NT2/D1 (cell line): Measurements from ENCODE around the gene EEF2.
A peak's percentile ranks its signal among the peaks of the same experiment; 100 is the strongest.
"Not testable (repeated sequence)": the region's sequence is repeated elsewhere in the genome, so short reads cannot be mapped to it uniquely, and the experiment has no call there.

Experiments used
- DNase-seq: peaks from one replicate; pipeline ENCODE4 v3.0.0-alpha.2; 2011; ENCODE audit warnings: low read depth, low spot score
- H3K27me3 ChIP-seq: 2 replicates; pipeline ENCODE4 v1.6.0; 2011; ENCODE audit warnings: mild to moderate bottlenecking; ENCODE audit not compliant: insufficient read length, insufficient read depth
- H3K36me3 ChIP-seq: 2 replicates; pipeline ENCODE4 v1.6.1; 2011; ENCODE audit warnings: mild to moderate bottlenecking, low read length, mixed read lengths; ENCODE audit not compliant: insufficient read depth, insufficient read length
- H3K4me1 ChIP-seq: 2 replicates; pipeline ENCODE4 v1.5.1; 2011; ENCODE audit not compliant: insufficient read depth, insufficient read length
- H3K4me3 ChIP-seq: 2 replicates; pipeline ENCODE4 v1.5.1; 2011; ENCODE audit warnings: low read depth; ENCODE audit not compliant: insufficient read length
- H3K9ac ChIP-seq: 2 replicates; pipeline ENCODE4 v1.6.0; 2011; ENCODE audit warnings: low read depth; ENCODE audit not compliant: insufficient read length
- H3K9me3 ChIP-seq: 2 replicates; pipeline ENCODE4 v1.5.1; 2011; ENCODE audit warnings: mild to moderate bottlenecking, low read length; ENCODE audit not compliant: insufficient read depth
- SUZ12 ChIP-seq: IDR thresholded peaks from 2 replicates; pipeline ENCODE4 v1.6.1; 2011; ENCODE audit not compliant: insufficient read length, insufficient read depth; ENCODE audit errors: extremely low read depth
- YY1 ChIP-seq: IDR thresholded peaks from 2 replicates; pipeline ENCODE4 v1.6.1; 2011; ENCODE audit not compliant: insufficient read length, insufficient read depth
- ZNF274 ChIP-seq: IDR thresholded peaks from 2 replicates; pipeline ENCODE4 v1.6.1; 2011; ENCODE audit warnings: mild to moderate bottlenecking, low read depth, low read length

EEF2 gene

DNA sequence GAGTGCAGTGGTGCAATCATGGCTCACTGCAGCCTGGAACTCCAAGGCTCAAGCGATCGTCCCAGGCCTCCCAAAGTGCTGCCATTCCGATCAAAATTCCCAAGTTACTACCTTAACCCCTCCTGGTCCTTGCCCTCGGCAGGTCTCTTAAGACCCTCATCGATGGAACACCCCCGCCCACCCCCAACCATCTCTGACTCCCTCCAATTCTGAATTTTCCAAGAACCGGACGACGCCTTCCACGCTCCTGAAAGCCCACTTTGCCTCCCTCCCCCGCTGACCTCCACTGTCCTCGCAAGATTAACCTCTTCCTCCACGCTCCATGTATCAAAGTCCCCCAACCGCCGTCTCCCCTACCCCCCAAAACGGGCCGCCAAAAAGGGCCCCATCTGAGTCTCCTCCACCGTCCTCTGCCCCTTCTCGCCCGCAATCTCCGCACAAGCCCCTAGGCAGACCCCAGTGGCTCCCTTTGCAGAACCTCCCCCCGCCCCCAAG, 14.9 kb downstream of the EEF2 start:
- peaks cover 43% of the 10 kb centered on the region for H3K36me3 ChIP-seq
- H3K4me3 ChIP-seq: peak overlapping the region; percentile 91
- no peaks in the 10 kb centered on the region for H3K27me3 ChIP-seq
- H3K4me1 ChIP-seq: peaks cover 17% of the 10 kb centered on the region
- DNase-seq: no peak
- TF ChIP-seq ZNF274 (no peak), SUZ12 (no peak), YY1 (no peak)
- peak overlapping the region; percentile 94 for H3K9ac ChIP-seq
- no peaks in the 10 kb centered on the region for H3K9me3 ChIP-seq

DNA sequence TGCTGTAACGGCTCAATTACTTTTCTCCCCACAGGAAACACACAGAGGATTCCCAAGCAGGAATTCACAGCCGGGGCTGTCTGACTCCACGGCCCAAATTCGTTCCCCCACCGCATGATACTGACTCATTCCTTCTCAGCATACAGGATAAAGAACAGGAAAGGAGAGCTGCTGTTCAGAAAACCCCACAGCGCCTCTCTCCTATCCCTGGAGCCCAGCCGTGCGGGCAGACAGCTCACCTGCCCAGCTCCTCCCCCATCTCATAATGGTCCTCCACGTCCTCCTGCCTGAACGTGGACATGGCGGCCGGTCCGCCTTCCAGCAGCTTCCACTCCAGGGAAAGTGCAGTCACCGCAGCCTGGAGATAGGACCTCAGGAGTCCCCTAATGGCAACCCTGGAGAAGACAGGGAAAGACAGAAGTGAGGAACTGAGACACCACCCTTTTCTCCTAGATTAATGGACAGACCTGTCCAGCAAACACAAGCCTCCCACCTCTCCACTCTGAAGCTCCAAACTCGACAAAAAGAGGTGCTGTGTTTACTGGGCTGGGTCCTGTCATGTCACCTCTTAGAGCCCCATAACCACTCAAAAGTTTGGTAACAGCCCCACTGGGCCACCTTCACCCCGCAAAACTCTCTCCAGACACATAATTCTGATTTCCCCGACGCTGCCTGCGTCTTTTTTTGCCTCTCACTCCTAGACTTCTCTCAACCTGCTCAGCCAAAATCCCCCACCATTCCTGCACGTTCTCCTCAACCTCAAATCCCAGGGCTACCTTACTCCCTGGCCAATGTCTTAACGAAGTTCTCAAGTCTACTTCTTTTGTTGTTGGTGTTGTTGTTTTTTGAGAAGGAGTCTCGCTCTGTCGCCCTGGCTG, 15.6 kb downstream of the EEF2 start:
- DNase-seq: peak; percentile 39
- peaks cover 46% of the 10 kb centered on the region for H3K36me3 ChIP-seq
- peaks cover 20% of the 10 kb centered on the region for H3K4me1 ChIP-seq
- TF ChIP-seq YY1 (no peak), ZNF274 (no peak), SUZ12 (no peak)
- H3K4me3 ChIP-seq: peak overlapping the region; percentile 91
- no peaks in the 10 kb centered on the region for H3K9me3 ChIP-seq
- H3K9ac ChIP-seq: peak overlapping the region; percentile 94
- no peaks in the 10 kb centered on the region for H3K27me3 ChIP-seq

DNA sequence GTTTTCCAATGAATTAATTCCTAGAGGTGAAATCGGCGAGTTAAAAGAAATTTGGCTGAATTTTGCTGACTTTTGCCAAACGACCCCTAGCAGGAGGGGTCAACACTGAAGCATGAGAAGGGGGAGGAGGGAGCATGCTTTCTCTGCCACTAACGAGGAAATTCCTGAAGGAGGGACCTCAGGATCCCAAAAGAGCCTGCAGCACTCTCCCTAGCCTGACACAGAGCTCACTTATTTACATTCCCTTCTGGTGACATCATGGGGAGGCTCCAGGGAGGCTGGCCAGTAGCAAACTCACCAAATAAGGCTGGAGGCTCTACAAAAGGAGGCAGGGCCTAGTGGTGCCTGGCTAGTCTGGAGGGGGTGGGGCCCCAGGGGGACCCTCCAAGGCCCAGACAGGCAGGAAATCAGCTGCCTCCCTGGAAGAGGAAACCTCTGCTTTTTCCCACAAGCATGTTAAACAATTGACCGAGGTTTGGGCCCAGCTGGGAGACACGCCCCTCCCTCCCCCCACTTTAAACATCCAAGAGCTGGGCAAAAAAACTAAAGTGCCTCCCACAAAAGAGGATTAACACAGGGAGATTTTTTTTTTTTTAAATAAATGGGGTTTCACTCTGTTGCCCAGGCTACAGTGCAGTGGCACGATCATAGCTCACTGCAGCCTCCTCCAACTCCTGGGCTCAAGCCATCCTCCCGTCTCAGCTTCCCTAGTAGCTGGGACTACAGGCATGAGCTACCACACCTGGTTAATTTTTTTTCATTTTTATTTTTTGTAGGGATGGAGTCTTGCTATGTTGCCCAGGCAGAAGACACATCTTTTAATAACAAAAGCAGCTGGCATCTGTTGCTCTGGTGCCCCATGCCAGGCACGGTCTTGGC, 16.5 kb downstream of the EEF2 start:
- no peak for TF ChIP-seq SUZ12
- no peak for TF ChIP-seq ZNF274
- no peak for TF ChIP-seq YY1
- Histone ChIP-seq H3K36me3 (peaks cover 54% of the 10 kb centered on the region), H3K4me3 (peak overlapping the region; percentile 91), H3K9me3 (no peaks in the 10 kb centered on the region), H3K4me1 (peaks cover 20% of the 10 kb centered on the region), H3K9ac (peak overlapping the region; percentile 94), H3K27me3 (no peaks in the 10 kb centered on the region)
- peak; percentile 99 for DNase-seq

DNA sequence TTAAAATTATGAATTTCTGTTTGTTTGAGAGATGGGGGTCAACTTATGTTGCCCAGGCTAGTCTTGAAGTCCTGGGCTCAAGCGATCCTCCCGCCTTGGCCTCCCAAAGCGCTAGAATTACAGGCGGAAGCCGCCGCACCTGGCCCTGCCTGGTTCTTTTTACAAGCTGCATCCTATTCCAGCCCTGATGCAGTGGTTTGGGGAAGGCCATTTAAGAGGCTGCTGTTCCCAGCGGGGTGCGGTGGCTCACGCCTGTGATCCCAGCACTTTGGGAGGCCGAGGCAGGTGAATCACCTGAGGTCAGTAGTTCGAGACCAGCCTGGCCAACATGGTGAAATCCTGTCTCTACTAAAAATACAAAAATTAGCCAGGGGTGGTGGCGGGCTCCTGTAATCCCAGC, 17.3 kb downstream of the EEF2 start:
- H3K9ac ChIP-seq, DNase-seq, H3K4me3 ChIP-seq, H3K27me3 ChIP-seq, H3K9me3 ChIP-seq: not testable (repeated sequence)
- H3K4me1 ChIP-seq: peaks cover 20% of the 10 kb centered on the region
- H3K36me3 ChIP-seq: peaks cover 62% of the 10 kb centered on the region

DNA sequence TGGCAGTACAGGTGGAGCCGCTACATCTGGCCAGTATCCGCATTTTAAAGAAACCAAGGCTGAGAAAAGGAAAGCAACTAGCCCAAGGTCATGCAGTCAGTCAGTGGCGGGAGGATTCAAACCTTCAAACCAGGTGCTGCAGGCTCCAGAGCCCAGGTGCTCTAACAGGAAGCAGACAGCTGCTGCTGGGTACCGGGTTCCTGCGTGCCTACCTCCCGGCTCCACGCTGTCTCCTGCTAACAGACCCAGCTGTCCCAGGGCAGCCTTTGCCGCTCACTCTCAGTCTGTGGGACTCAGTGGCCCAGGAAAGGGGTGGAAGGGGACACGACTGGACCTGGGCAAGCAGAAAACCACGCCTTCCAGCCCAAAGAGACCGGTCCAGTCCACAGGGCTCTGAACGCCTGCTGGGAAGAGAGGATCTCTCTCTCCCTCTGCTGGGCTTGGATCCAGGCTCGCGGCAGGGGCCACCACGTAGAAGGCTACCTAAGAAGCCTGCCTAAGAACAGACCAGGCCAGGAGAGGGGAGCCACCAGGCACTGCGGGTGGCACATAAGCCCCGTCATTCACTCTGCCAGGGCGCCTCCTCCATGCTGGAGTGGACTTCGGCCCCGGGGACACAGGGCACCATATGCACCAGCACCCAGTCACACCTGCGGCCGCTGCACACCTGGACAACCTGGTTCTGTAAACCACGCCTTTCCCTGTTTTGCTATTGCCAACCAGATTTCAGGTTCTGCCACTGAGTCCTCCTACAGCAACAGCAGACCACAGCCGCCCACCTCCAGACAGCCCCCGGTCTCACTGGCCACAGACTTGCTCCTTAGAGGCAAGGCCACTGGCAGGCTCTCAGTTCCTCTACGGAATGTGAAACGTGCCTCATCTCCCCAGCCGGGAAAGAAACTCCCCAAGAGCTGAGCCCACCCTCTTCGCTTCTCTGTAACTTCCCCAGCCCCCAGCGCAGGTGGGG, 18.9 kb downstream of the EEF2 start:
- Histone ChIP-seq H3K36me3 (peaks cover 75% of the 10 kb centered on the region), H3K4me1 (peaks cover 20% of the 10 kb centered on the region), H3K9me3 (no peaks in the 10 kb centered on the region), H3K4me3 (no peak overlapping the region), H3K9ac (peak overlapping the region; percentile 61), H3K27me3 (no peaks in the 10 kb centered on the region)
- TF ChIP-seq SUZ12: no peak
- no peak for DNase-seq

DNA sequence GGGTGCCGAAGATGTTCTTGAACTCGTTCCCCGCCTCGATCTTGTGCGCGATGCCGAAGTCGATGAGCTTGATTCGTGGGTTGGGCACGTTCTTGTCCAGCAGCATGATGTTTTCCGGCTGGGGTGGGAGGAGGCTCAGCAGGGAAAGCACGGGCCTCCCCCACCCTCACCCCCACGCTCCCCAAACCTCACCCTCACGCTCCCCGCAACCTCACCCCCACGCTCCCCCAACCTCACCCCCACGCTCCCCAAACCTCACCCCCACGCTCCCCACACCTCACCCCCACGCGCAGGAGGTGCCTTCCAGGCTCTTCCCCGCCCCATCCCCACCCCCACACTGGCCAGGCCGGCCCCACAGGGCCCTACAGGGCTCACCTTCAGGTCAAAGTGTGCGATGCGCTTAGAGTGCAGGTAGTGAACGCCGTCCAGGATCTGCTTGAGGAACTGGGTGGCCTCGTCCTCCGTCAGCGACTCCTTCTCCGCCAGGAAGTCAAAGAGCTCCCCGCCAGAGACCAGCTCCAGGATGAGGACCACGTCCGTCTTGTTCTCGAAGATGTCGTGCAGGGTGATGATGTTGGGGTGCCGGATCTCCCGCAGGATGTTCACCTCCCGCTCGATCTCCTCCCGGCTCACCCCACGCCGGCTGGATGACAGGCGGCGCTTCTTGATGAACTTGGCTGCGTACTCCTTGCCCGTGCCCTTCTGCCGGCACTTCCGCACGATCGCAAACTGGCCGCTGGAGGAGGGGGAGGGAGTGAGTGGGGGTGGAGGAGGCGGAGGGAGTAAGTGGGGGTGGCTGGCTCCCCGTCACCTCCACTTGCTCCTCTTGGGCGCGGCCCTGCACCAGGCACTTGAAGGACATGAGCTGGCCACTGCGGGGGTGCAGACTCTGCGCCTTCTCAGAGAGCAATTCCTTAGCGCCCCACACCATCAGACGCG, 20.7 kb downstream of the EEF2 start:
- Histone ChIP-seq H3K4me1 (peaks cover 17% of the 10 kb centered on the region), H3K27me3 (no peaks in the 10 kb centered on the region), H3K36me3 (peaks cover 89% of the 10 kb centered on the region), H3K4me3 (no peak overlapping the region), H3K9ac (no peak overlapping the region), H3K9me3 (no peaks in the 10 kb centered on the region)
- no peak for TF ChIP-seq SUZ12
- no peak for TF ChIP-seq ZNF274
- no peak for TF ChIP-seq YY1
- DNase-seq: no peak
